ENCODE data around the gene NAT9.

Gene NAT9

DNA sequence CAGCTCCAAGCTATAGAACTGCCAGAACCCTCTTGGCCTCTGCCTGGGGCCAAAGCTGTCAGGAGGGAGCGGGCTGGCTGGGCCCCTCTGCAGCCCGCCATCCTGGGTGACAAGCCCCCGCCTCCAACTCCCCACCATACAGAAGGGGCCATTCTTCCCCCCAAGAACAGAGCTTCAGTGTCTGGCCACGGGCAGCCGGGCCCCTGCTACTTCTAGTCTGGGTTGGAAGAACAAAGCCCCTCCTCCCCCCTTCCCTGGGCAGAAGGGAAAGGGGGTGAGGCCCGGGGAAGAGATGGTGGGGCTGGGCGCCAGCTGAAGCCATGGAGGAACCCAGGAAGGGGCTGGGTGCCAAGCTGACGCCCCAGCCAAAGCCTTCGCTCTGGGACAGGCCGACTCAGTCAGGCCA is 9.0 kb downstream of the NAT9 start:
- no peaks in the 10 kb centered on the region for H3K27me3 ChIP-seq (replicated peaks)
- H3K36me3 ChIP-seq (replicated peaks): peaks cover 19% of the 10 kb centered on the region
- no peak for DNase-seq
- in situ Hi-C loops (cut with HindIII; ENCODE audit: low pct_ligation_motif_present, low sequenced_read_pairs): no loop called here
- TF ChIP-seq, protein P1, sequence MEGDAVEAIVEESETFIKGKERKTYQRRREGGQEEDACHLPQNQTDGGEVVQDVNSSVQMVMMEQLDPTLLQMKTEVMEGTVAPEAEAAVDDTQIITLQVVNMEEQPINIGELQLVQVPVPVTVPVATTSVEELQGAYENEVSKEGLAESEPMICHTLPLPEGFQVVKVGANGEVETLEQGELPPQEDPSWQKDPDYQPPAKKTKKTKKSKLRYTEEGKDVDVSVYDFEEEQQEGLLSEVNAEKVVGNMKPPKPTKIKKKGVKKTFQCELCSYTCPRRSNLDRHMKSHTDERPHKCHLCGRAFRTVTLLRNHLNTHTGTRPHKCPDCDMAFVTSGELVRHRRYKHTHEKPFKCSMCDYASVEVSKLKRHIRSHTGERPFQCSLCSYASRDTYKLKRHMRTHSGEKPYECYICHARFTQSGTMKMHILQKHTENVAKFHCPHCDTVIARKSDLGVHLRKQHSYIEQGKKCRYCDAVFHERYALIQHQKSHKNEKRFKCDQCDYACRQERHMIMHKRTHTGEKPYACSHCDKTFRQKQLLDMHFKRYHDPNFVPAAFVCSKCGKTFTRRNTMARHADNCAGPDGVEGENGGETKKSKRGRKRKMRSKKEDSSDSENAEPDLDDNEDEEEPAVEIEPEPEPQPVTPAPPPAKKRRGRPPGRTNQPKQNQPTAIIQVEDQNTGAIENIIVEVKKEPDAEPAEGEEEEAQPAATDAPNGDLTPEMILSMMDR (IDR thresholded peaks at IDR 0.05; ENCODE audit: low read depth, low read length, missing control alignments): no peak
- H3K4me3 ChIP-seq (ENCODE audit: low read depth, low read length): no peak overlapping the region
- no peak overlapping the region for H3K27ac ChIP-seq

DNA sequence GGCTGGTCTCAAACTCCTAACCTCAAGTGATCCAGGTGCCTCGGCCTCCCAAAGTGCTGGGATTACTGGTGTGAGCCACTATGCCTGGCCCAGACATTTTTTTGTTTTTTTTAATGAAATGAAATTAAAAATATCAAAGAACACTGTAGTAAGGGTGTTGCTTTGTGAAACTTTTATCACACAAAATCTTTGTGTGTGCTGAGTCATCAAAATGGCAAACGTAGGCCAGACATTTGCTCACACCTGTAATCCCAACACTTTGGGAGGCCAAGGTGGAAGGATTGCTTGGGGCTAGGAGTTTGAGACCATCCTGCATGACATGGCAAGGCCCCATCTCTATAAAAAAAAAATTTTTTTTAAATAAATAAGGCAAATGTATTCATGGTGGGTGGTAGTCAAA is 9.7 kb downstream of the NAT9 start:
- H3K4me3 ChIP-seq (ENCODE audit: low read depth, low read length): no peak overlapping the region
- DNase-seq: no peak
- H3K27me3 ChIP-seq (replicated peaks): no peaks in the 10 kb centered on the region
- in situ Hi-C loops (cut with HindIII; ENCODE audit: low pct_ligation_motif_present, low sequenced_read_pairs): no loop called here
- H3K27ac ChIP-seq: no peak overlapping the region
- H3K36me3 ChIP-seq (replicated peaks): peaks cover 12% of the 10 kb centered on the region
- TF ChIP-seq, protein P1 (IDR thresholded peaks at IDR 0.05; ENCODE audit: low read depth, low read length, missing control alignments): no peak

DNA sequence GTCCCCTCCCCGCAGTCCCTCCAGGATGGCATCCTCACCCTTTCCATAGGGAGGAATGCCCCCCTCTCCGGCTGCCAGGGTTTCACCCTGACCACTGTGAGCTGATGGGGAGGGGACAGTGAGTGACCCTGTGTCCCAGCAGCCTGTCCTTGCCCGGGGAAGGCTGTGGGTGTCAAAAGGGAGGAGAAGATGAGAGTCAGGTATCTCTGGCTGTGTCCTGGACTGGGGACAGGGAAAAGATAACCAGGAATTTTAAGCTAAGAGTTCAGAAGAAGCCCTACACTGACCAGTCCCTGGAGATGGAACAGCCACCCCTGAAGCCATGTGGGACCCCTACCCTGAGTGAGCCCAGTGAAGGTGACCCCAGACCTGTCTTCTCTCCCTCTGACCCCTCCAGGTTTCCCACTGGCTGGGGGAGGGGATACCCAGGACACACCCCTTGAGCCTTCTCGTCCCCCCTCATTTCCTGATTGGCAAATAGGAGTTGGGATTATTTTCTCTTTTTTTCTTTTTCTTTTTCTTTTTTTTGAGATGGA is 11.3 kb downstream of the NAT9 start:
- H3K27me3 ChIP-seq (replicated peaks): no peaks in the 10 kb centered on the region
- TF ChIP-seq, protein P1 (IDR thresholded peaks at IDR 0.05; ENCODE audit: low read depth, low read length, missing control alignments): no peak
- H3K36me3 ChIP-seq (replicated peaks): no peaks in the 10 kb centered on the region
- no peak for DNase-seq
- in situ Hi-C loops (cut with HindIII; ENCODE audit: low pct_ligation_motif_present, low sequenced_read_pairs): no loop called here
- H3K27ac ChIP-seq: no peak overlapping the region
- no peak overlapping the region for H3K4me3 ChIP-seq (ENCODE audit: low read depth, low read length)

DNA sequence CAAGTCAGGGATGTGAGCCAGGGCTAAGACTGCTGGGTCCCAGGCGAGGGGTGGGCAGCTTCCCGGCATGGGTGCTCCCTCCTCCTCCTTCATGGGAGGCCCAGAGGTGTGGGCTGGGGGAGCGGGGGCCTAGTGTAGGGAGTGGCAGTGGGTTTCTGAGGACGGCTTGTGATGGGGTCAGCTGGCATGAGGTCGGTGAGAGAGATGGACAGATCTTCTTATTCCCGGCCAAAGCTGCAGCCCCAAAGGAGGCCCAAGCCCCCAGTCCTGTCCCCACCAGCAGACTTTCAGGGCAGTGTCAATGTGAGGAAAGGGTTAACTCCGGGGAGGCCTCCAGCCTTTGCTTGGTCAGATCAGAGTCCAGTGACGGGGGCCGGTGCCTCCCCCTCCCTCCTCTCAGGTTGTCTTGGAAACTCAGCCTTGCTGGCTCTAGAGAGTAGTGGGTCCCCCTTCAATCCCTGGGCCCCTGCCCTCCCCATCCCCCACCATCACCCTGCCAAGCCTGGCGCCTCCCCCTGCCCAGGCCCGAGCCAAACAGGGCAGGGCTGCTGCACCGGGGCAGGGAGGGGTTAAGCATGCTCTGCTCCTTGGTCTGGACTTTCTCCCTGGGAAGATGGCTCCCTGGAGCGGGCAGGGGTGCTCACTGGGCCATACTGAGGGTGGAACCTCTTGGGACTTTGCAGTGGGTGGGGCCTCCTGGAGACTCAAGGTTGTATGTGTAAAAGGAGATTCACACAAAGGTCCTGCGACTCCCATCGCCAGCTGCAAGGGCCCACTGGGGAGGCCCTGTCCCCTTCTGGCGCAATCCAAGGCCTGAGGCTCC is 12.4 kb downstream of the NAT9 start:
- no peaks in the 10 kb centered on the region for H3K27me3 ChIP-seq (replicated peaks)
- TF ChIP-seq, protein P1 (IDR thresholded peaks at IDR 0.05; ENCODE audit: low read depth, low read length, missing control alignments): no peak
- in situ Hi-C loops (cut with HindIII; ENCODE audit: low pct_ligation_motif_present, low sequenced_read_pairs): no loop called here
- H3K27ac ChIP-seq: no peak overlapping the region
- H3K36me3 ChIP-seq (replicated peaks): no peaks in the 10 kb centered on the region
- H3K4me3 ChIP-seq (ENCODE audit: low read depth, low read length): no peak overlapping the region
- no peak for DNase-seq

DNA sequence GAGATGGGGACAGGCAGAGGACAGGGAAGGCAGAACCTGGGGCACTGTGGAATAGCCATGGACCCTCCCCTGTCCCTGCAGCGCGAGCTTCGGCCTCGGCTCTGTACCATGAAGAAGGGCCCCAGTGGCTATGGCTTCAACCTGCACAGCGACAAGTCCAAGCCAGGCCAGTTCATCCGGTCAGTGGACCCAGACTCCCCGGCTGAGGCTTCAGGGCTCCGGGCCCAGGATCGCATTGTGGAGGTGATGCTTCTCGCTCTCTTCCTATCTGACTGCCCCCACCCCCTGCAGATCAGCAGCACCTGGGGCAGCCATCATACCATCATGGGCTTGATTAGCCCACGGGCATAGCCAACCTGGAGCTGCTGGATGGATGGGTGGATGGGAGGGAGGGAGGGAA is 14.2 kb downstream of the NAT9 start:
- Histone ChIP-seq H3K27ac (no peak overlapping the region), H3K36me3 (replicated peaks) (no peaks in the 10 kb centered on the region), H3K27me3 (replicated peaks) (no peaks in the 10 kb centered on the region), H3K4me3 (ENCODE audit: low read depth, low read length) (no peak overlapping the region)
- DNase-seq: no peak
- TF ChIP-seq, protein P1 (IDR thresholded peaks at IDR 0.05; ENCODE audit: low read depth, low read length, missing control alignments): no peak
- in situ Hi-C loops (cut with HindIII; ENCODE audit: low pct_ligation_motif_present, low sequenced_read_pairs): no loop called here

All from brain microvascular endothelial cell (primary cell).